GM18909 (cell line): ENCODE measurements around the gene DYDC1.
"Not testable (repeated sequence)": the region's sequence is repeated elsewhere in the genome, so short reads cannot be mapped to it uniquely, and the experiment has no call there.

Experiments used
- ATAC-seq: cut with Tn5 transposase; IDR thresholded peaks from one replicate; pipeline ENCODE4 v1.9.1; 2021; ENCODE audit warnings: mild to moderate bottlenecking; ENCODE audit not compliant: unreplicated experiment, poor library complexity

DYDC1 gene

DNA sequence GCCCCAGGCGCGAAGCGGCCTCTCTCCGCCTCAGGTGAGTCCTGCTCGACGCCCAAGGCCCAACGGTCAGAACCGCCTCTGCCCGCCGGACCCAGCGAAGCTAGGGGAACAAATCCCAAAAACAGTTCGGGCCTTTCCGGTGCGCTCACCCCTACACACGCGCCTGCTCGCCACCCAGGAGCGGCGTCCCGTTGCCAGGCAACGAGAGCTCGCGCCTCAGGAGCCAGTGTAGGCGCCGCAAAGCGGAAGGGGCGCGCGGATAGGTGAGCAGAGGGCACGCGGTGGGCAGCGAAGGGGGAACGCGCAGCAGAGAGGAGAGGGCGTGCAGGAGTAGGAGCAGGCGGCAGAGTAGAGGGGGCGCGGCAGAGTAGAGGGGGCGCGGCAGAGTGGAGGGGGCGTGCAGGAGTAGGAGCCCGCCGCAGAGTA is at the start of gene DYDC1, which contains the start of gene DYDC2:
TSS of gene DYDC1 (minus strand) at position 193 of the 426 bp plus-strand sequence. CDS start 4,154 bp downstream, outside the sequence.
TSS of gene DYDC2 (plus strand) at position 219 of the 426 bp plus-strand sequence. CDS start 5,663 bp downstream, outside the sequence.
- ATAC-seq: peak; percentile 88

DNA sequence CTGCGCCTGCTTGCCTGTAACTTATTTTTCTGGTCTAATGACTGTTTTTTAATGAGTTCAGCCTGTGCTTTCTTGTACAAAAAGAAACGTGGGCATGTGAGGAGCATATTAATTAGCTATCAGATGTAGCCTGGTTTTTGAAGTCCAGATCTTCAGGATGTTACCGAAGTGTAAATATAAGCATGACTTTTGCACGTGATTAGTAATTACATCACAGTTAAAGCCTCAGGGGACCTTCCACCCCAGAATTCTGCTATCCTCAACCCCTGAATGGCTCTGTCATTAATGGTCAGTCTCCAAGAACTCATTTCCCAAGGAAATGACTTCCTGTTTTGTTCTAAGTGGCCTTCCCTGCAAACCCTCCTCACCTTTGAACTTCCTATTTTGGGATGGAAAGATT is 49.6 kb upstream of the DYDC1 start:
- ATAC-seq: no peak

DNA sequence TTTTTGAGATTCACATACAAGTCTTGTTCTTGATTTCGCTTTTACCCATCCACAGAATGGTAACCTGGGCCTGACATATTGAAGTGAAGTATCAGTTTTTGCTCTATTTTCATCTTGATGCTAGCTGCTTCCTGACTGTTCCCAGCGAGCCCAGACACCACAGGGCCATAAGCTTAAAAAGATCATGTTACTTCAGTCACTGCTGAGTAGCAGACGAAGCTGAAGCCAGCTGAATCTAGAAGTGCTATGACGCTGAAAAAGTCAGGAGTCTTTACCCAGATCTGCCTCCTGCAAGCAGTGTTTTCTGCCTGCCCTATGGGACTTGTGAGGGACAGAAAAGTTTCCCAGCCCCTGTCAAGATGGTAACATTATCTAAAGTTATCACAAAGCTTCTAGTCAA is 49.1 kb upstream of the DYDC1 start:
- no peak for ATAC-seq

DNA sequence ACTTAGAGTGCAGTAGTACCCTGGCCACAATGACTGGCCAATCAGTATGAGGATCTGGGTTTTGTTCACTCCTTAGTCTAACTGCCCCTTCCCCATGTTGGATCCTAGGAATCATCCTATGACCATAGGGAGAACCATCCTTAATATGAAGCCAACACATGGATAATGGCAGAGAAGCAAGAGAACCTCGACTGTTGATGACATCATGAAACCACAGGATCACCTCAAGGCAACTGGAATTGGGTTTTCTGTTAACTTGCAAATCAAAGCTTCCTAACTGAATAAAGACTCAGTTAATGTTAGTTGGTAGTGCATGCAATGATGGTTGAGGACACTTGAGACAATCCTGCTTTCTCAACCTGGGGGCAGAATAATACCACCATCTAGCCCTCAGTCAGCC is 48.5 kb upstream of the DYDC1 start:
- no peak for ATAC-seq

DNA sequence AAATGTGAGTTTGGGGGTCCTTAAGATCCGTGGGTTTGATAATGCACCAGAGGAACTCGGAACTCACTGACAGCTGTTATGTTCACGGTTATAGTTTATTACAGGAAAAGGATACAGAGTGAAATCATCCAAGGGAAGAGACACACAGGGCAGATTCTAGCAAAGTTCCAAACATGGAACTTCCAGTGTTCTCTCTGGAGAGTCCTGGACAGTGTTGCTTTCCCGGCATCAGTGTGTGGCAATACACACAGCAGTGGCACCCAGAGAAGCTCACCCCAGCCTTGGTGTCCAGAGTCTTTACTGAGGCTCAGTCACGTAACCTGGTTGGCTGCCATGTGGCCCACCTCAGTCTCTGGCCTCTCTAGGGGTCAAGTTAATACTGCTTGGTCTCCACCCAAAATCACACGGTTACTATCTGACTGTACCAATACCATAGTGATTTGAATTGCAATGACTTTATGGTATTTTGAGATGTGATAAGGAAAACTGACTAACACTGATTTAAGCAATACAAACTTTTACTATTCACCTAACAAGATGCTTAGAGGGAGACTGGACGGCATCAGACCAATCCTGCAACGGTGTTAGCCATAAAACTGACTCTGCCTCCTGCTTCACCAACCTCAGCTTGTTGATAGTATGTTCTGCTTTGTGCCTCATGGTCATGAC is 43.7 kb upstream of the DYDC1 start:
- ATAC-seq: no peak

DNA sequence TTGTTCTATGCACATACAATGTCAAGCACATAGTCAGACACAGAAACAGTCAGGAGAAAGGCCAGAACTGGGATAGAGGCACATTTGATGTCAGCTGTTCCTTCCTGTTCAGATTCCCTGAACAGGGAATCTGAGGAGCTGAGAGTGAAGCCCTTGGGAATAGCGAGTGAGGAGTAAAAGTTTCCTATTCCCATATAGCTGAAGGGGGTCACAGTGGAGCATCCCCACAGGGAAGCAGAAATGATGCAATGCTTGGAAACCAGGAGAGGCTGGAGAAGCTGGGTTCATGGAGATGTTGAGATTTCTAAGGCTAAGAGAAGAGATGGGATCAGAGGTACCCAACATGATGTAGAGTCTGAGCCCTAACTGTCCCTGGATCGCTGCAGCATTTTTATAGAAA is 40.5 kb upstream of the DYDC1 start:
- ATAC-seq: no peak

DNA sequence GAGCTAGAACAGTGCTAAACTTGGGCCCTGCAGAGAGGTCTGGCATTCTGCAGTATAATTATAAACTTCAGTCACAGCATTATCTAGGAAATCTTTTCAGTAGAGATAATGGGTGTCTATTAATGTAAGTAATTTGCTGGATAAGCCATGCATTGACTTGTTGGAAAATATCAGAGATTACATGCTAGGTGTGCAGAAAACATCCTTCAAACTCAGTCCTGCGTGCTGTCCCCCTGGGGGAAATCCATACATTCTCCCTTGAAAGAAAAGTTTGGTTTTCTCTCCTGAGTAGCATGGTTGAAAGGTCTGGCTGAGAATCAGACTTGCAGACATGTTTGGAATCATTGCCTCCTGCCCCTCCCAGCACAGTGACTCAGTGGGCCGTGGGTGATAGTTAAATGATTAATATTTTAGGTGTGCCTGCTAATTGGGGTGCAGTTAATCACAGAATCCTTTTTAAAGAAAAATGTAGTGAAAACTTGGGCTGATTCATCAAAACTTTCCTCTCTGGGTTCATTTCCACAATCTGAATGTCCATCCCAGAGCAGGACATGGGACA is 37.9 kb upstream of the DYDC1 start:
- ATAC-seq: no peak

GRCh38 chr10:80392250-80392649 is 35.7 kb upstream of the DYDC1 start:
- no peak for ATAC-seq

- no peak for ATAC-seq
Observed at GRCh38 chr10:80390740-80391139, 34.2 kb upstream of the DYDC1 start.

DNA sequence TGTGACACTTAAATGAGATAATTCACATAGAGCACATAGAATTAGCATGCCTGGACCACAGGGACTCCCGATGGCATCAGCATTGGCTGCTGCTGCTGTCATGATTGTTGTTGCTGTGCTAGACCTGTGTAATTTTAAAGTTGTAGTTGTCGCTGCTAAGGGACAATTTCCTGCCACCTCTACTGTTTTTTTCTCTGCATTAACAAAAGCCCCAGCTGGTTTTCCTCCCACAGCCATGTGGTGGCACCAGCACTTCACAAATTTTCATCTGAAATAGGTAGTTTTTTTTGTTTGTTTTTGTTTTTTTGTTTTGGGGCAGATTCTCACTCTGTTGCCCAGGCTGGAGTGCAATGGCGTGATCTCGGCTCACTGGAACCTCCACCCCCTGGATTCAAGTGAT is 26.4 kb upstream of the DYDC1 start:
- ATAC-seq: peak; percentile 74

GRCh38 chr10:80380185-80380584 is 23.6 kb upstream of the DYDC1 start:
- ATAC-seq: no peak

DNA sequence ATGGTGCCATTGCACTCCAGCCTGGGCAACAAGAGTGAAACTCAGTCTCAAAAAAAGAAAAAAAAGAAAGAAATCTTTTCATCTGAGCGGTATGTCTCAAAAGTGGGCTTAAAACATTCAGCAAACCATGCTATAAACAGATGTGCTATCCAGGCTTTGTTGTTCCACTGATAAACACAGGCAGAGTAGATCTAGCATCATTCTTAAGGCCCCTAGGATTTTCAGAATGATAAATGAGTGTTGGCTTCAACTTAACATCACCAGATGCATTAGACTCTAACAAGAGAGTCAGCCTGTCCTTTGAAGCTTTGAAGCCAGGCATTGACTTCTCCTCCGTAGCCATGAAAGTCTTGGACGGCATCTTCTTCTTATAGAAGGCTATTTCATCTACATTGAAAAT is 23.1 kb upstream of the DYDC1 start:
- no peak for ATAC-seq

DNA sequence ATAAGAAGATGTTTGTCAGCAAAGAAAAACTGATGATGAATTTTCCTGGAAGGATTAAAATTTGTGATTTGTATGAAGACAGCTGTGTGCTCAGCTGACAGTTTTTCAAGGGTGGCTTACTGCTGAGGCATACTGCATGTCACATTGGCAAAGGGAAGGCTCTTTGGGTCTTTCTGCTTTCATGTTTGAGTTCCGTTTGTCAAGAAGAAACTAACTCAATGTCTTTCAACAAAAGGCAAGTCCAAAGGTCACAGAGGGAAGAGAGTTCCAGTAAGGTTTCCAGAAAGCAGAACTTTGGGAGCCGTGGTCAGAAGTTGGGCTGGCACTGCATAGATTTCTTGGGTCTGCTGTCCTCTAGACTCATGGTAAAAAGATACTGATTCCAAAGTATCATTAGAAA is 16.9 kb upstream of the DYDC1 start:
- no peak for ATAC-seq

GRCh38 chr10:80372675-80373074 is 16.1 kb upstream of the DYDC1 start:
- no peak for ATAC-seq

GRCh38 chr10:80371467-80371866 is 14.9 kb upstream of the DYDC1 start:
- no peak for ATAC-seq

DNA sequence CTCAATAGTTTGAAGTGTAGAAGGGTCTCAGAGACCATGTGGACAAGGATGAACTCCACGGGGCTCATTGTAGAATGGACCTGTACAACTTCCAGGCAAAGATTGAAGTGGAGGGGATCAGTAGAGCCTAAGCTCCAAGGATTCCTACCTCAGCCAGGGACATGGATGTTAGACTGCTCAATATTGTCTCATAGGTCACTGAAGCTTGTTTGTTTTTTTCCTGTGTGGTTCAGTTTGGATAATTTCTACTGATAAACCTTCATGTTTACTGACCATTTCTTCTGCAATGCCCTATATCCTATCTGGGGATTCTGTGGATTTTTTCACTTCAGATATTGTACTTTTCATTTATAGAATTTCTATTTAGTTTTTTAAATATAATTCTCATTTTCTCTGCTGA is 9.0 kb upstream of the DYDC1 start:
- no peak for ATAC-seq

GRCh38 chr10:80359644-80360043 is 3.1 kb upstream of the DYDC1 start:
- ATAC-seq: no peak

- ATAC-seq: not testable (repeated sequence)
Observed at GRCh38 chr10:80358925-80359324, 2.4 kb upstream of the DYDC1 start.

GRCh38 chr10:80357851-80358125 is 1.2 kb upstream of the DYDC1 start:
- no peak for ATAC-seq

DNA sequence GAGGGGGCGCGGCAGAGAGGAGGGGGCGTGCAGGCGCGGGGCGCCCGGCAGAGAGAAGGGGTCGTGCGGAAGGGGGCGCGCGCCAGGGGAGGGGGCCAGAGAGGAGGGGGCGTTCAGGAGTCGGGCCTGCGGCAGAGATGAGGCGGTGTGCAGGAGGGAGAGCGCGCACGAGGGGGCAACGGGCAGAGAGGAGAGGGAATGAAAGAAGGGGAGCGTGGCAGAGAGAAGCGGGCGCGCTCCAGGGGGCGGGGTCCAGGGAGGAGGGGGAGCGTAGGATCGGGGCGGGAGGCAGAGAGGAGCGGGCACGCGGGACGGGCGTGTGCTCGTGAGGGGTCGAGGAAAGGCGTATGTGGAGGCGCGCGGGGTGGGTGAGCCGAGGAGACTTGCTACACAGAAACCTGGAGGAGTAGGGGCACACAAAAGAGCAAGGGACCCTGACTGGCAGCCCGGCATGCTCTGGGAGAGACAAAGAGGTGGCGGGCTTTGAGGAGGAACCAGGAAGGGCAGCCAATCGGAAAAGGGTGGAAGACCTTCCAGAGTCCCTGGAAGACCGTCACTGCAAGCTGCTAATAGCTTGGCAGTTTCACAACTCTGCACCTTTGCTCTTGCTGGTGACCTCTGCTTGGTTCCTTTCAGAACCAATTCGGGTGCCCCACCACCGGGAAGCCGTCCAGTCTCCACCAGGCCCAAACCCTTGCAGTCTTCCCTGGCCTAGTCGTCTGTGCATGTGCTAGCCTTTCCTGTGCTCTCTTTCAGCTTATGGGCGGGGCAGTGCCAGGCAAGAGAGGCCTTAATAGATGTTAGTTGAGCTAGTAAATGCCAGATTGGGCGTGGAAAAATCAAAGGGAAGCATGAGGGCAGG is 665 bp upstream of the DYDC1 start:
- no peak for ATAC-seq

DNA sequence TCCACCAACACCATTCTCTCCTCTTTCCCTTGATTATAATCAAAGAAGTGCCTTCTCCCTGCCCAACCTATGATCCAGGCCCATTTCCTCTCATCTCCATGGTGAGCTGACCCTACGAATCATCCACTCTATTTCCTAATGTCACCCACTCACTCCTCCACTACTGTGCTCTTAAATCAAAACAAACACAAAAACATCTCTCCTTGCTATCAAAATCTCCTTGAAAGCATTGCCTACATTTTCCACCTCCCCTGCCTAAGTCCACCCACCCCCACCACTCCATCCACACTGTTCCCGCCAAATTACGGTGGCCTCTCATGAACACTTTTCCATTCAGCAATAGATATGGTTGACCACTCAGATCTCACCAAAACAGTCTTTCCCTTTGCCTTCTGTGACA is 5.3 kb downstream of the DYDC1 start:
- ATAC-seq: no peak

DNA sequence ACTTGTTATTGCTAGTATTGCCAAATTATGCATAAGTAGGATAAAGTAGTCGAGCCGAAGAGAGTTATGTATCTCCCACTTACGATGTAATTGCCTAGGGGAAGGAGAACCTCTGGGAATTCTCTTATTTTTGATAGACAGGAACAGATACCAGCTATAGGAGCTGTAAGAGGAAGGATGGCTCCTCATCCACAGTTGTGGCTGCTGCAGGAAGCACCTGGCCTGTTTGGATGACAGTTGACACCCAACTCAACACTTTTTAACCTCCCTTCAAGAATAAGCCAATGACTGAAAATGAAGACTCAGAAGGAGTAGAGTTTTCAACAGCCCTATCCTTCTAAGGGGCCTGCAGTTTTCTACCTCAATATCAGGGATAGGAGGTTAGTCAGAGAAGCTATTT is 6.3 kb downstream of the DYDC1 start:
- ATAC-seq: no peak
